DMS153 treated with DMSO at 0.1 percent for 48 hours (cell line): ENCODE data around the gene IFIH1.

Experiments
- DNase-seq: peaks from one replicate; lab custom pipeline; 2025; ENCODE audit not compliant: unreplicated experiment; lab: John Stamatoyannopoulos, UW

The IFIH1 gene

GRCh38 chr2:162258686-162259085 lies 59.8 kb downstream of the IFIH1 start:
- no peak for DNase-seq

GRCh38 chr2:162258169-162258568 lies 60.3 kb downstream of the IFIH1 start:
- DNase-seq, result no peak

- no peak for DNase-seq
Observed at GRCh38 chr2:162257425-162257824, 61.1 kb downstream of the IFIH1 start.

GRCh38 chr2:162256591-162256991 lies 61.9 kb downstream of the IFIH1 start:
- no peak for DNase-seq

GRCh38 chr2:162254236-162254871 lies 64.1 kb downstream of the IFIH1 start:
- DNase-seq, result no peak

- DNase-seq, result no peak
Observed at GRCh38 chr2:162253435-162253834, 65.0 kb downstream of the IFIH1 start.

- DNase-seq, result no peak
Observed at GRCh38 chr2:162252153-162252552, 66.3 kb downstream of the IFIH1 start.

GRCh38 chr2:162245781-162246180 lies 72.7 kb downstream of the IFIH1 start:
- DNase-seq, result no peak

GRCh38 chr2:162245061-162245460 lies 73.4 kb downstream of the IFIH1 start:
- no peak for DNase-seq

- no peak for DNase-seq
Observed at GRCh38 chr2:162244541-162245031, 73.9 kb downstream of the IFIH1 start.

- DNase-seq, result no peak
Observed at GRCh38 chr2:162243715-162244114, 74.8 kb downstream of the IFIH1 start.

GRCh38 chr2:162243294-162243693 lies 75.2 kb downstream of the IFIH1 start, which contains the start of gene FAP:
TSS of gene FAP (minus strand) at chr2:162243445. CDS start at chr2:162243327, 118 bp downstream.
- DNase-seq, result no peak

- DNase-seq, result no peak
Observed at GRCh38 chr2:162242586-162243280, 75.8 kb downstream of the IFIH1 start.

GRCh38 chr2:162241571-162241970 lies 76.9 kb downstream of the IFIH1 start:
- no peak for DNase-seq

GRCh38 chr2:162234620-162235462 lies 83.6 kb downstream of the IFIH1 start:
- DNase-seq, result no peak

GRCh38 chr2:162233197-162233596 lies 85.3 kb downstream of the IFIH1 start:
- DNase-seq, result no peak

- no peak for DNase-seq
Observed at GRCh38 chr2:162232671-162233070, 85.8 kb downstream of the IFIH1 start.

- DNase-seq, result no peak
Observed at GRCh38 chr2:162232027-162232426, 86.5 kb downstream of the IFIH1 start.

- DNase-seq, result no peak
Observed at GRCh38 chr2:162230761-162231160, 87.7 kb downstream of the IFIH1 start.

- DNase-seq, result no peak
Observed at GRCh38 chr2:162226836-162227235, 91.6 kb downstream of the IFIH1 start.

- no peak for DNase-seq
Observed at GRCh38 chr2:162221064-162221463, 97.4 kb downstream of the IFIH1 start.

GRCh38 chr2:162220368-162220767 lies 98.1 kb downstream of the IFIH1 start:
- DNase-seq, result no peak
